GM21526 (cell line): ENCODE results near the gene OSBPL5.

Experiments used
- ATAC-seq: cut with Tn5 transposase; IDR thresholded peaks from one replicate; pipeline ENCODE4 v1.9.1; 2021; ENCODE audit warnings: moderate library complexity; ENCODE audit not compliant: unreplicated experiment, low FRiP score

Gene OSBPL5

DNA sequence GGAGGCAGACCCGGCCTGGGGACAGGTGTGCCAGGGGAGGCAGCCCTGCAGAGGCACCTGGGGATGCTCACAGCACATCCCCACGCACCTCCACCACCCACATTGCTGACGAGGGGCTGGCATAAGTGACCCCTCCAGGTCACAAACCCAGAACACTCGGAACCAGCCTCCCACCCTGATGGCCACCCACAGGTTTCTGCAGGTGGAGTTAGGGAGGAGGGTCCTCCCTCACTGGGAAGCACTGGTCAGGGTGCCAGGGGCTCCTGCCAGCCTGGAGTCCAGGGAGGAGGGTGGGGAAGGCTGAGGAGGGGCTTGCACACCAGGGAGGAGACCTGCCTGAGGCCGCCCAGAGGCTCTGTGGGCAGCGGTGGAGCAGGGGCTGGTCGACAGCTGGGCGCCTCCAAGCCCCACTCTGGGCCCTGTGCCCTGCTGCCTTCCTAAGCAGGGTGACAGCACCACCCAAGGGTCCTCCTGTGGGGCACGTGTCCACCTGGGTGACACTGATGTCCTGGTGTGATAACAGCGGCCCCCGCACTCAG, 56.9 kb downstream of the OSBPL5 start:
- no peak for ATAC-seq

DNA sequence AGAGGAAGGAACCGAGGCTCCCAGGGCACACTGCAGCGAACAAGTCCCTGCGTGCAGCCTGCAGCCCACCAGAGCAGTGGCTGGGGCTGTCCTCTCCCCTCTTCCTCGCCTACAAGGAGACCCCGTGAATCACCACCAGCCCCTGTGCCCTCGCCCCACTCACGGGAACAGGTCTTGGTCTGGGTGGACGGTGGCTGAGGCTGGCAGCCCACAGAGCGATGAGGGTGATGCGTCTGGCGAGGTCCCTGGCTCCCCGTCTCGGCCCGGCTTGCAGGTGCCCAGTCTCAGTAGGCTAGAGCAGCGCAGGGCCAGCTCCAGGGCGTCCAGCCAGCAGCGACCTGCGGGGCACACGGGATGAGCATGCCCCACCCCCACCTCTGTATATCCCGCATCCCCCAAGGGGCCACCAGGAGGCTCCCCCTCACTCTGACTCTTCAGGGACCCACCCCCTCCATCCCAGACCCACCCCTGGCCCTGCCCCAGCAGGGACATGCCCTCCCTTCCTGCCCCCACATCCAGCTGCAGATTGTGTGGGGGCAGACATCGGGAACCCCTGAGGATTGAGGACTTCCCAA, 57.4 kb downstream of the OSBPL5 start:
- ATAC-seq: no peak

DNA sequence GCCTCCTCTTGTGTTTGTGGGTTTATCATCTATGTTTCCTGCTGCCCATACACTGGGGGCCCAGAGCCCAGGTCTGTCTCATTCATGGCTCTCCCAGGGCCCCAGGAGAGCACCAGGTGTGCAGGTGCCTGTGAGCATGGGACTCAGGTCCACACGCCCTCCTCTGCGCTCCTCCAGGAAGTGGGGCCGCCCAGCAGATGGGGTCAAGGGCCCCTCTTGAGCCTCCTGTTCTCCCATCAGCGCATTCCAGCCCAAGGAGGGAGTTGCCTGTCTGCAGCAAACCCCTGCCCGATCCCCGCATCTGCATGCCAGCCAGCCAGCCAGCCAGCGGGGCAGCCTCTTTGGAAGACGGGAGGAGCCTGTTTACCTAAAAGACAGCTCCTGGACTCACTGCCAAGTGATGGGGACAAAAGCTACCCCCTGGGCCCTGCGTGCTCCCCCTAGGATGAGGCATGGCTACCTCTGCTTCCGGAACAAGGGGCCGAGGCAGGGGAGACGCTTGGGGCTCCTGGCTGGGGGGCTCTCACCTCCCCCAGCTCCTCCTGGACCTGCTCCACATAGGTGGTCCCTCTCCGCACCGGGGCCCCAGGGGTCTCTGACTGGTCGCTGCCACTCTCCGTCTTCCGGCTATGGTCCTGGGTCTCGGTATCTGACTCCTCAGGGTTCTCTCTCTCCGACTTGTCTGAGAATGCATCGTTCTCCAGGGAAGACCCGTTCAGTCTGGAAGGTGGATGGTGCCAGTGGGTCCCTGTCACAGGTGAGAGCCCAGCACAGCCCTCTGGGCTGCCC, 58.2 kb downstream of the OSBPL5 start:
- ATAC-seq: no peak

DNA sequence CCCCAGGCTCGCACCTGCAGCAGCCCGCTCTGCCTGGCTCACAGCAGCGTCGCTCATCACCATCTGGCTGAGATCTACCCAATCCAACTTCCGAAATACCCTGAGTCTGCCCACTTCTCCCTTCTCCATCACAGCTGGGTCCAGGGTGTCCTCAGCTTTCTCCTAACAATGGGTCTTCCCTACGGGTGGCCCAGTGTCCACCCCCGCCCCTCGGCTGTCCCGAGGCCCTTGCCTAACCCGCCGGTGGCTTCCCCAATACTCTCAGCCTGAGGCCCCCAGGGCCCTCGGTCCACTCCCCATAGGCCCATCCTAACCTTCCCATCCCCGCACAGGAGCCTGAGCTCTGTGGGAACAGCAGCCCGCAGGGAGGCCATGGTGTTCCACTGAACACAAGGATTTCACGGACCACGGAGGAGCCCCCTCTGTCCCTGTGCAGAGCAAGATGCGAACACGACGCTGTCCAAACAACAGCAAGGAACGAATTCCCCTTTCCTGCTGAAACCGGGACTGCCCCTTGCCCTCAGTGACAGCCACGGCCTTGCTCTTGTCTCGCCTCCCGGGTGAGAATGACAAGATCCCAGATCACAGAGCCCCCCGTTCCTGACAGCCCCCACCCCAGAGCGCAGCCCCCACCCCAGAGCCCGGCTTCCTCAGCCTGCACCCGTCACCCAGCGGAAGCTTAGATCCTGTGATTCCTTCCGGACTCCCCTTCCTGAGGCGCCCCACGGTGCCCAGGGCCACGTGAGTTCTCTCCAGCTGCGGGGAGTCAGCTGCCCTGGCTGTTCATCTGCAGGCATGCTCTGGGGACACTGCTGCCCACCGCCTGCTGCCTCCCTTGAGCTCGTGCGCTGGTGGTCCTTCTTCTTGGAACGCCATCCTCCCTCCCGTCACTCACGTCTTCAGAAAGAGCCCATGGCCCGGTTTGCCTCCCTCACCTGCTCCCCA, 59.0 kb downstream of the OSBPL5 start:
- ATAC-seq: no peak

DNA sequence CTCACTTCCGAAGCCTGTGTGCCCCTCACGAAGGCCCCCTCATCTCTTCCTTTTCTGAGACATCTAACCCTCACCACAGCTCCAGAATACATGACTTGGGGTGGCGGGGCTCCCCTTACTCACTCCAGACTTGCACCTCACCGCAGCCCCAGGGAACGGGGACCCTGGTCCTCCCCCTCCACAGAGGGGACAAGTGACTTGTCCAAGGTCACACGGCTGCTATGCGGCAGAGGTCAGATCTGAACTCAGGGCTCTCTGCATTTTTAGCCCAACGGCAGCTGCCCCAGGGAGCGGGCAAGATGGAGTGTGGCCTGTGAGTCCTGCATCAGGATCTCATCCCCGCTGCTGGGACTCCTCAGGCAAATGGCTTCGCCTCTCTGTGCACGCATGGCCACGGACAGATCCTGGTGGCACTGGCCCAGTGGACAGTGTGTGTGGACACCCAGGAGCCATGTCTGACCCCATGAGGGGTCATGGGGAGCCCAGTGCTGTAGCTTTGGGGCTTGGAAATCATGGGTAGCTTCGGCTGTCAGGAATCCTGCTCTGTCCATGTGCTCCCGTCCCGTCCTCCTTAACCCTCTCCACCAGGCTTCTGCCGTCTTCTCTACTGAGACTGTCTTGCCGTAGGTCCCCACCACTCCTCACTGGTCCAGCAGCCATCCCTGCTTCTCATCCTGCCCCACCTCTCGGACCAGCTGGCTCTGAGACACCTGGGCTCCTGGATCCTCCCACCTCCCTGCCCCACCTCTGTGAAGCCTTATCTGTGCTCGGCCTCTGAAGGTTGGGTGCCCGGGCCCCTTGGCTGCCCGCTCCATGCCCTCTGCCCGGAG, 59.9 kb downstream of the OSBPL5 start:
- ATAC-seq: no peak

DNA sequence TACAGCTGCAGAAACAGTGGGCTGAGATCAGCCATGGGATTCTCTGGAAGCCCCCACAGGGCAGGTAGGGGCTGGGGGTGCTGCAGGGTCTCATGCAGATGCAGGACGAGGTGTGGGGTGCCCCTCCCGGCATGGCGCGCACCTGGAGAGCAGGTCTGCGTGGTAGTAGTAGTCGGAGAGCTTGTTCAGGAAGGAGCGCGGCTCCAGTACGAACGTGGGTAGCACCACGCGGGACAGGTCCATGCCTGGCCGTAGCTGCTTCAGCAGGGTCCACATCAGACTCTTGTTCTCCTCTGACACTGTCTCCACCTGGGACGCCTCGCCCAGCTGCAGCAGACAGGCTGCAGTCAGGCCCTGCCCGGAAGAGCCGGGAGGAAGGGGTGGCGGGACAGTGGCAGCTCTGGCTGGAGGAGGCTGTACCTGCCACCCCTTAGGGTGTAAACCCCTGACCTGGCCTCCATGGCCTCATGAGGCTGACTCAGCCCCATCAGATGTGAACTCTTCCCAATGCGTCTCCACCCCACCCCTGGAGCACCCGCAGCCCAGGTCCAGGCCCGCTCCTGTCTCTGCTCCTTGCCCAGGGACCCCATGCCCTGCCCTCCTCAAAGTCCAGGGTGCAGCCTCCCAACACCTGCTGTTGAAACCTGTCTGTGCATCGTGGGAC, 60.9 kb downstream of the OSBPL5 start:
- no peak for ATAC-seq

DNA sequence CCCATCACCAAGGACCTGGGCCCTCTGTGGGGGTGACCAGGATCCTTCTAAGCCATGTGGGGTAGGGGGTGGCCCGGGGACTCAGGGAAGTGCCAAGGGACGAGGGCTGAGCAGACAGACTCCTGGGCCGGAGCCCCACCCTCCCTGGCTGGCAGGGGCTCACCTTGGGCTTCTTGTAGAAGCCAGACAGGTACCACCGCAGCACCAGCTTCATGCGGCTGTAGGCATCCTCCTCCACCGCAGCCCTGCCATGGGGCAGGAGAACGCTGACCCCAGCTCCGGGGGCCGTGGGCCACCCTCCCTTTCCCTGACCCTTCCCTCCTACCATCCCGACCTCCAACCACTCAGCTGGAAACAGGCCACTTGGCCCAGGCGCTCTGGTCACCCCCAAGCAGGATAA, 62.0 kb downstream of the OSBPL5 start:
- no peak for ATAC-seq

DNA sequence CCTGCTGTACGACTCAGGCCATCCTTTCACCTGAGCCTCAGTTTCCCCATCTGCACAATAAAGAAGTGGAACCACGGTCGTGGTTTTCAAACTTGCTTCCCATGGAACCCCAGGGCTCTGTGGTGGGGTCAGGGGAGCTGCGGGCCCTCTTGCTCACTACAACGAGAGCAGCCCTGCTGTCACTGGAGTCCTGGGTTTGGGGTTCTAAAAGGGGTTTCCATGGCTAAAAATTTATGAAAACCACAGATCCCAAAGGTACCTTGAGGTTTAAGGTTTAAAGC, 62.5 kb downstream of the OSBPL5 start:
- ATAC-seq: no peak

DNA sequence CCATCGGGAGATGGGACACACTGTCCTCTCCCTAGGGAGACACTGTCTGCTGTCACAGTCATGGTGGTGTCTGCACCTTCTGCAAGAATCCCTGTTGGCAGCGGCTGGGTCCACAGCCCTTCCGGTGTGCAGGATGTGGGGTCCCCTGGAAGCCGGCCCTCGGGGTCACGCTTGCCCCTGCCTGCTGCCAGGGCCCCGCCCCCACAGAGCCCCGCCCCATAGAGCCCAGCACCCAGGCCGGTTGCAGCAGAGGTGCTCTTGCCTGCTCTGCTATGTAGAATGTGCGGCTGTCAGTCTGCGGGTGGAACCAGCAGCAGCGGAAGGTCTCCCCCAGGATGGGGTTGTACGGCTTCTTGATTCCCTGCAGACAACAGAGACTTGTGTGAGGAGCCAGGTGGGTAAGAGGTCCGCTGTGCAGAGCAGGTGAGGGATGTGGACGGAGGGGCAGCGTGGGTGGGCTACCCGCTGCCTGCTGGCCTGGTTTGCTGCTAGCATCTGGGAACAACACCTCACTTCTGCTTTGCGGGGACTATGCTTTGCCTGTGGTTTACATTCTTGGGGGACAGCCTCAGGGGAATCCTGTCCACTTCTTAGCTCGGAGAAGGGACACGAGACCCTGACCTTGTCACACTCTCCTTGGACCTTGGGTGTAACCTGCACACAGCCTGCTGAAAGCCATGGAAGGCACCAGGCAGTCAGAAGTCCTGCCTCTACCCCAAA, 63.0 kb downstream of the OSBPL5 start:
- ATAC-seq: no peak

DNA sequence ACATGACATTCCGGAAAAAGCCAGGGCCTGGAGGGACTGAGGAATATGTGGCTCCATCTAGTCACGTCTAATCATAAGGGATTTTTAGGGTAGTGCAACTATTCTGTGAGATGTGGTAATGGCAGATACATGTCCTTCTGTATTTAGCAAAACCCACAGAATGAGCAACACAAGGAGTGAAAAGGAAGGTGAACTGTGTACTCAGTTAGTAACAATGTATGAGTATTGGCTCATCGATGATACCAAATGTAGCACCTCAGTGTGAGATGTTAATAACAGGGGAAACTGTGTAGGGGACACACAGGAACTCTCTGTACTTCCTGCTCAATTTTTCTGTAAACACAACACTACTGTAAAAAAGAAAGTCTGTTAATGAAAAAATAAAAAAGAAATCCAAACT, 65.9 kb downstream of the OSBPL5 start:
- no peak for ATAC-seq

DNA sequence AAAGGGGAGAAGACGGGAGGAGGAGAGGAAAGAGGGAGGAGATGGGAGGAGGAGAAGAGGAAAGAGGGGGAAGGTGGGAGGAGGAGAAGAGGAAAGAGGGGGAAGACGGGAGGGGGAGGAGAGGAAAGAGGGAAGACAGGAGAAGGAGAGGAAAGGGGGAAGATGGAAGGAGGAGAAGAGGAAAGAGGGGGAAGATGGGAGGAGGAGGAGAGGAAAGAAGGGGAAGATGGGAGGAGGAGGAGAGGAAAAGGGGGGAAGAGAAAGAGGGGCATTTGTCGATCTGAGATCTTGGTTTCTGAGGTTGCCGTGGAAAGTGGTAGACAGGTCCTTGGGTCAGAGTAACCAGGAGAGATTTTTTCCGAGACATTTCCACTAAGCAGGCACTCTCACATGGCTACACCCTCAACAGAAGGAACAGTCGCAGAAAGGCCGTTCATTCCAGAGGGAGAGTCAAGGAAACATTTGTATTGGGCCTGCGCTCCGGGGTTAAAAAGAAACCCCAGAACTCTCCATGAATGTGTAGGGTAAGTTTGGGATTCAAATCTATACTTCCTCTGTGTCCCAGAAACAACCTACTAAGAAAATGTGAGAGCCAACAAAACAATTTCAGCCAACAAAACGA, 68.1 kb downstream of the OSBPL5 start:
- no peak for ATAC-seq

DNA sequence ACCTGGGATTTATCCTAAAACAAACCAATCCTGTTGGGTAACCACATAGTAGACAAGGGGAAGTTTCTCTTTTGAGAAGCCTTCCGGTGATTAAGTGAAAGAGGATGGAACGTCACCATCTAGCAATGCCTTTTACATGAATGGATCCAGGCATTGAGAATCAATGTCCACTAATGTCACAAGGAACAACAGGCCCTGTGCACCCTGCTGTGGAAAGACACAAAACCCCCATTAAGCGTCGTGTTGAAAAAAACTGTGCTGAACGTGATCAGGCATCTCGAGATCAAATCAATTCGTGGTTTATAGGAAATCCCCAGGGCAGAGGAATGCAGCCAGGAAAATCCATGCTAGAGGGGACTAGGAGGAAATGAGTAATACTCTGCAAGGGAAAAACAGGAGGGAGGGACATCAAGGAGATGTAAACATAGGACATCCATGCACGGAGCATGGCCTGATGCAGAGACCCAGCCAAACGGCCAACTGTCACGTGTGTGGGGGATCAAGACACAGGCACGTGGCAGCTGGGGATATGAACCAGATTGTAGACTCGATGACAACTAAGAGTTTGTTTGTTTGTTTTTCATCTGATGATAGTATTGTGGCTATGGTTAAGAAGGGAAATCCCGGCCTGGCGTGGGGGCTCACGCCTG, 69.3 kb downstream of the OSBPL5 start:
- ATAC-seq: no peak

DNA sequence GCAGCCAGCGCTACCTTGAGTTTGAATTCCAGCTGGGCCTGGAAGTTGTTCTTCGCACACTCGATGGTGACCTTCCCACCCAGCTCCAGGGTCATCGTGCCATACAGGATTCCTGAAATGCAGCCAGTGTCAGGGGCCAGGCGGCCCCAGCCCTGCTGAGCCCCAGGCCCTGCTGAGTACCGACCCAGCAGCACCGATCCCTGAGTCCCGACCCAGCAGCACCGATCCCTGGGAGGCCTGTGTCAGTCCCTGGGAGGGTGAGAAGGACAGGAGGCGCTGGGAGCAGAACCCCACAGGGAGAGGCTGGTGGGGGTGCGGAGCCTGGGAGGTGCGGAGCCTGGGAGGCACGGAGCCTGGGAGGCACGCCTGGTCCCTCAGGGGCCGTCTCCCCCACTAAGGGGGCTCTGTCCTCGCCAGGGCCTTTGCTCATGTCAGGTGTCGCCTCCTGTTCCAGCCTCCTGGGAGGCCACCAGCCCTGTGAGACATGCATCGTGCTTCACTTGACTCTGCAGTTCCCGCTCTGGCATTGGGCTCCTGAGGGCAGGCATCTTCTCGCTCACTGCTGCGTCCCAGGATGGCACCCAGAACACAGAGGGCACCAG, 70.8 kb downstream of the OSBPL5 start:
- ATAC-seq: no peak

DNA sequence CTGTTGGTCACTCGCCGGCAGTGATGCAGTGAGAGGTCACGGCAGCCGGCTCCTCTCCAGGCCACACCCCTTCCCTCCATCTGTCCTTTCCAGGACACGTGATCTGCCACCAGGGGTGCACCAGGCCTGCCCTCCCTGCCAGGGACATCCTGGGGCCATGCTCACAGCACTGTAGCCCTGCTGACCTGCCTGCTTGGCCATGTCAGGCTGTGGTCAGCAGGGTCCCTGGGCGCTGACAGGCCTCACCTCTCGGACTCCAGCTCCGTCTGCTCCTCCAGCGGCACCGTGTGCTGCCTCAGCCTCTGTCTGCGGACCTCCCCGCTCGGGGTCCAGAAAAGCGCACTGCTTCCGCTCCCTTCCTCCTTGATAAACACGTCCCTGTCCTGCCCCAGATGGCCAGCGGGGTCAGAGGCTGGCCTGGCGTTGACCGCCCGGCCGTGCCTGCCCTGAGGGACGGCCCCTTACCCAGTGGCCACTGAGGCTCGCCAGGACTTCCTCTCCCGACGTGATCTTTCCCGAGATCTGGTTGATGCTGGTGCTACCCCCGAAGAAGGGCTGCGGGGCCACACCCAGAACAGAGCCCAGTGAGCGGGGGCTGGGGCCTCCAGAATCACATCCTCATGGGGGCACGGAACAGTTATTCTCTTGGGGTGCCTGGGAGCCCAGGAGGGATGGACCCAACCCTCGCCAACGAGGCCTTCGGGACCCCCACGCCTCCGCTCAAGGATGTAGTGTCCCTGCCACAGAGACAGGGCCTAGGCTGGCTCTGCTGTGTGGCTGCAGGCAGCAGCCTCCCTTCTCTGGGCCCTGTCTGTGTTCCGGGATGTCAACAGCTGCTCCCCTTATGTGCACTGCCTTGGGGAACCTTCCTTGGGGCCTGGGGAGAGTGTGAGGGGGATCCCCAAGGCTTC, 71.6 kb downstream of the OSBPL5 start:
- no peak for ATAC-seq

DNA sequence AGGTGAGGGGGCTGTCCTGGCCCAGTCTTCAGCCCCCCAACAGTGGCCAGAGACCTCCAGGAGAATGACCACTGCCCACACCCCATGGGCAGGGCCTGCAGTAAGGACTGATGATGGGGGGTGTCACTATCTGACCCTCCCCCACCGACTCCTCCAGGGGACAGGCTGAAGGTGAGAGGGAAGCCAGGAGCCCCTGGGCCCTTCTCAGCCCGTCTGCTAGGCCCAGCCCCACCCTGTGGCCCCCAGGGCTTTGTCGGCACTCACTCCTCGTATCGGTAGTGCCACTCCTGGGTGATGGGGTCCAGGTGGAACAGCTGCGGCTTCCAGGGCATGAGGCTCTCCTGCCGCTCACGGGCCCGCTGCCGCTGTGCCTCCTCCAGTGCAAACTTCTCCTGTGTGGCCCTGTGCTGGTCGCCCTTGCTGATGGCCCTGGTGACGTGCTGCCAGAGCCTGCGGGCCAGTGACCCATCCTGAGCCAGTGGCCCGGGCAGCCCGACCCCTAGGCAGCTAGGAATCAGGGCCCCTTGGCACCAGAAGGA, 72.4 kb downstream of the OSBPL5 start:
- ATAC-seq: no peak

DNA sequence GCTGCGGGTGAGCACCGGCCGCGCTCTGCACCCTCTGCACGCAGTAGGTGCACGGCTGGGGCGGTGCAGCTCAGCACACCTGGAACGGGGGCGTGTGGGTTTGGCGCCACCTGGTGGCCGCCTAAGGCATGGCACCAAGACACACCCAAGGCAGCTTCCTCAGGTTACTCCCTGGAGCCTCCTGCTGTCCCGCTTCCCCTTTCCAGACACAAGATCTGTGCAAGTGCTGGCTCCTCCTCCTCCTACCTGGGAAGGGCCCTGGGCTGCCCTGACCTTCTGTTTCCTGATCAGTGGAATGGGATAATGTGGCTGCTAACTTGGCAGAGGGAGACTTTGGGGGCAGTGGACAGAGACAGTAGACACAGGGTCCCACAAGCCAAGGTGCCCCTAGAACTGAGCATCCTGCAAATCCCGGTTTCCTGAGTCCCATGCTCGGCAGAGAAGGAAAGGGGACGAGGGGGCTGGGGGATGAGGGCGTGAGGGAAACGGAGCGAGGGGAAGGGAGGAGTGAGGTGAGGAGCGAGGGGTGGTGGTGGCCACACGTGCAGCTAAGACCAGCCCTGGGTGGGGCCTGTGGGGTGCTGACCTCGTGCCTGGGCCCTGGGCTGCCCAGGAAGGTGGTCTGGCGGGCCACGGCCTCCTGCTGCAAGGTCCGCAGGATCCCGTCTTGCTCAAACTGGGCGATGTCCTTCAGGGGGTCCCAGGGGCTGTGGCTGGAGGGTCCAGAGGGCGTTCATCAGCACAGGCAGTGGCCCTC, 73.1 kb downstream of the OSBPL5 start:
- ATAC-seq: peak; percentile 73
